ENCODE results near the gene INO80B. TPM values are rescaled to one million over a fixed set of nuclear protein-coding genes. Genes with fewer than 3 reads are reported as not detected.
A peak's percentile ranks its signal among the peaks of the same experiment; 100 is the strongest.

INO80B gene
- total and polyA plus RNA-seq, 8 donors, result 23.8 to 44.5 (median 34.3) TPM

GRCh38 chr2:74499267-74499939 lies 44.5 kb downstream of the INO80B start, which contains the start of gene LBX2:
TSS of gene LBX2 (minus strand) at chr2:74499603. CDS start at chr2:74499537, 66 bp downstream.
- TF ChIP-seq CTCF (IDR thresholded peaks at IDR 0.05), result no peak
- peak within 1 kb of the TSS; percentile 33 to 53 for H3K4me3 ChIP-seq
- no peaks in the 10 kb centered on the region for H3K9me3 ChIP-seq
- H3K27ac ChIP-seq, result no peak within 1 kb of the TSS
- peaks cover 0 to 3% of the 10 kb centered on the region in 2 donors for H3K36me3 ChIP-seq
- peaks cover 25 to 55% of the 10 kb centered on the region in 2 donors for H3K4me1 ChIP-seq
- ATAC-seq (peak; percentile 1), DNase-seq (peak in 1 of 4 donors; percentile 81)
- intact Hi-C loops (cut with DNase I), result no loop called here
- H3K27me3 ChIP-seq, result peaks cover 30 to 72% of the 10 kb centered on the region in 2 donors

GRCh38 chr2:74499940-74500577 lies 45.2 kb downstream of the INO80B start:
- intact Hi-C loops (cut with DNase I), result no loop called here
- peak overlapping the region in 1 of 2 donors; percentile 53 for H3K4me3 ChIP-seq
- ATAC-seq (no peak), DNase-seq (peak in 1 of 4 donors; percentile 67)
- no peak overlapping the region for H3K27ac ChIP-seq
- H3K4me1 ChIP-seq, result peaks cover 25 to 62% of the 10 kb centered on the region in 2 donors
- no peaks in the 10 kb centered on the region for H3K9me3 ChIP-seq
- peaks cover 30 to 72% of the 10 kb centered on the region in 2 donors for H3K27me3 ChIP-seq
- peaks cover 0 to 5% of the 10 kb centered on the region in 2 donors for H3K36me3 ChIP-seq
- TF ChIP-seq CTCF (IDR thresholded peaks at IDR 0.05), result no peak

GRCh38 chr2:74500578-74500946 lies 45.7 kb downstream of the INO80B start:
- no peak for TF ChIP-seq CTCF (IDR thresholded peaks at IDR 0.05)
- H3K4me1 ChIP-seq, result peaks cover 30 to 67% of the 10 kb centered on the region in 2 donors
- intact Hi-C loops (cut with DNase I), result no loop called here
- peaks cover 0 to 10% of the 10 kb centered on the region in 2 donors for H3K36me3 ChIP-seq
- DNase-seq (peak in 1 of 4 donors; percentile 4), ATAC-seq (no peak)
- peaks cover 30 to 72% of the 10 kb centered on the region in 2 donors for H3K27me3 ChIP-seq
- no peak overlapping the region for H3K27ac ChIP-seq
- no peak overlapping the region for H3K4me3 ChIP-seq
- H3K9me3 ChIP-seq, result no peaks in the 10 kb centered on the region

GRCh38 chr2:74501335-74502071 lies 46.6 kb downstream of the INO80B start:
- peaks cover 38 to 76% of the 10 kb centered on the region in 2 donors for H3K4me1 ChIP-seq
- intact Hi-C loops (cut with DNase I), result no loop called here
- H3K27me3 ChIP-seq, result peaks cover 30 to 72% of the 10 kb centered on the region in 2 donors
- H3K27ac ChIP-seq, result no peak overlapping the region
- ATAC-seq (no peak), DNase-seq (peak in 1 of 4 donors; percentile 45)
- peak overlapping the region in 1 of 2 donors; percentile 79 for H3K4me3 ChIP-seq
- no peaks in the 10 kb centered on the region for H3K9me3 ChIP-seq
- H3K36me3 ChIP-seq, result peaks cover 0 to 18% of the 10 kb centered on the region in 2 donors
- no peak for TF ChIP-seq CTCF (IDR thresholded peaks at IDR 0.05)
